Measurements from ENCODE around the gene C1orf105.
"Not testable (repeated sequence)": the region's sequence is repeated elsewhere in the genome, so short reads cannot be mapped to it uniquely, and the experiment has no call there.

C1orf105 gene

GRCh38 chr1:172420385-172420784 lies at the start of gene C1orf105:
TSS of gene C1orf105 (plus strand) at chr1:172420685. CDS start at chr1:172420886, 201 bp downstream.
- Mint-ChIP-seq H3K27me3 (no peaks in the 10 kb centered on the region), H3K9me3 (no peaks in the 10 kb centered on the region), H3K4me3 (no peak within 1 kb of the TSS), H3K4me1 (ENCODE audit: low read depth) (no peaks in the 10 kb centered on the region), H3K27ac (no peak within 1 kb of the TSS), H3K36me3 (ENCODE audit: low read depth) (no peaks in the 10 kb centered on the region)
- intact Hi-C loops (cut with micrococcal nuclease), result no loop called here

DNA sequence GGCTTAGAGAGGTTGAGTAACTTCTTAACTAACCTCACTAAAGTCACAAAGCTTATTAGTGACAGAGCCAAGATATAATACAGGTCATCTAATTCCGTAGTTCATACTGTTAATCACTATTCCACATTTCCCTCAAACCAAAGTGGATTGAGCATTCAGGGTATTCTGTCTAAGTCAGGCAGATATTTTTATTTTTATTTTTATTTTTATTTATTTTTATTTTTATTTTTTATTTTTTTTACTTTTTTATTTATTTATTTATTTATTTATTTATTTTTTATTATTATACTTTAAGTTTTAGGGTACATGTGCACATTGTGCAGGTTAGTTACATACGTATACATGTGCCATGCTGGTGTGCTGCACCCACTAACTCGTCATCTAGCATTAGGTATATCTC lies 48.8 kb upstream of the C1orf105 start:
- H3K4me3 Mint-ChIP-seq; H3K27me3 Mint-ChIP-seq; H3K27ac Mint-ChIP-seq; H3K4me1 Mint-ChIP-seq (ENCODE audit: low read depth); H3K36me3 Mint-ChIP-seq (ENCODE audit: low read depth); intact Hi-C loops (cut with micrococcal nuclease): not testable (repeated sequence)
- H3K9me3 Mint-ChIP-seq, result peaks cover 23% of the 10 kb centered on the region

- Mint-ChIP-seq H3K4me1 (ENCODE audit: low read depth) (no peaks in the 10 kb centered on the region), H3K36me3 (ENCODE audit: low read depth) (no peaks in the 10 kb centered on the region), H3K4me3 (no peak overlapping the region), H3K9me3 (peaks cover 2% of the 10 kb centered on the region), H3K27ac (no peak overlapping the region), H3K27me3 (no peaks in the 10 kb centered on the region)
- intact Hi-C loops (cut with micrococcal nuclease), result no loop called here
Measured at GRCh38 chr1:172373864-172374263, 46.6 kb upstream of the C1orf105 start.

- intact Hi-C loops (cut with micrococcal nuclease), result no loop called here
- Mint-ChIP-seq H3K4me3 (no peak overlapping the region), H3K36me3 (ENCODE audit: low read depth) (no peaks in the 10 kb centered on the region), H3K9me3 (no peaks in the 10 kb centered on the region), H3K27ac (no peak overlapping the region), H3K4me1 (ENCODE audit: low read depth) (no peaks in the 10 kb centered on the region), H3K27me3 (no peaks in the 10 kb centered on the region)
Measured at GRCh38 chr1:172375211-172375631, 45.3 kb upstream of the C1orf105 start.

GRCh38 chr1:172376431-172376830 lies 44.1 kb upstream of the C1orf105 start:
- Mint-ChIP-seq H3K27ac (no peak overlapping the region), H3K27me3 (no peaks in the 10 kb centered on the region), H3K36me3 (ENCODE audit: low read depth) (no peaks in the 10 kb centered on the region), H3K4me3 (no peak overlapping the region), H3K4me1 (ENCODE audit: low read depth) (peaks cover 6% of the 10 kb centered on the region), H3K9me3 (no peaks in the 10 kb centered on the region)
- intact Hi-C loops (cut with micrococcal nuclease), result no loop called here

GRCh38 chr1:172377565-172377964 lies 42.9 kb upstream of the C1orf105 start:
- Mint-ChIP-seq H3K27me3 (no peaks in the 10 kb centered on the region), H3K4me1 (ENCODE audit: low read depth) (peaks cover 6% of the 10 kb centered on the region), H3K27ac (no peak overlapping the region), H3K36me3 (ENCODE audit: low read depth) (no peaks in the 10 kb centered on the region), H3K9me3 (no peaks in the 10 kb centered on the region), H3K4me3 (no peak overlapping the region)
- intact Hi-C loops (cut with micrococcal nuclease), result no loop called here

- Mint-ChIP-seq H3K9me3 (no peaks in the 10 kb centered on the region), H3K27ac (no peak overlapping the region), H3K27me3 (no peaks in the 10 kb centered on the region), H3K4me1 (ENCODE audit: low read depth) (peaks cover 6% of the 10 kb centered on the region), H3K36me3 (ENCODE audit: low read depth) (no peaks in the 10 kb centered on the region), H3K4me3 (no peak overlapping the region)
- intact Hi-C loops (cut with micrococcal nuclease), result no loop called here
Measured at GRCh38 chr1:172378109-172378760, 42.2 kb upstream of the C1orf105 start.

GRCh38 chr1:172380441-172381244 lies 39.8 kb upstream of the C1orf105 start:
- Mint-ChIP-seq H3K27me3 (no peaks in the 10 kb centered on the region), H3K4me1 (ENCODE audit: low read depth) (peaks cover 6% of the 10 kb centered on the region), H3K27ac (no peak overlapping the region), H3K9me3 (no peaks in the 10 kb centered on the region), H3K4me3 (no peak overlapping the region), H3K36me3 (ENCODE audit: low read depth) (no peaks in the 10 kb centered on the region)
- intact Hi-C loops (cut with micrococcal nuclease), result no loop called here

- H3K36me3 Mint-ChIP-seq (ENCODE audit: low read depth), result no peaks in the 10 kb centered on the region
- no peak overlapping the region for H3K27ac Mint-ChIP-seq
- no peaks in the 10 kb centered on the region for H3K27me3 Mint-ChIP-seq
- H3K4me3 Mint-ChIP-seq, result no peak overlapping the region
- intact Hi-C loops (cut with micrococcal nuclease), result no loop called here
- H3K4me1 Mint-ChIP-seq (ENCODE audit: low read depth), result peaks cover 6% of the 10 kb centered on the region
- H3K9me3 Mint-ChIP-seq, result no peaks in the 10 kb centered on the region
Measured at GRCh38 chr1:172381946-172382345, 38.5 kb upstream of the C1orf105 start.

- no peak overlapping the region for H3K27ac Mint-ChIP-seq
- intact Hi-C loops (cut with micrococcal nuclease), result no loop called here
- H3K4me1 Mint-ChIP-seq (ENCODE audit: low read depth), result peaks cover 6% of the 10 kb centered on the region
- no peaks in the 10 kb centered on the region for H3K36me3 Mint-ChIP-seq (ENCODE audit: low read depth)
- no peaks in the 10 kb centered on the region for H3K27me3 Mint-ChIP-seq
- no peaks in the 10 kb centered on the region for H3K9me3 Mint-ChIP-seq
- H3K4me3 Mint-ChIP-seq, result no peak overlapping the region
Measured at GRCh38 chr1:172382406-172382805, 38.1 kb upstream of the C1orf105 start.

DNA sequence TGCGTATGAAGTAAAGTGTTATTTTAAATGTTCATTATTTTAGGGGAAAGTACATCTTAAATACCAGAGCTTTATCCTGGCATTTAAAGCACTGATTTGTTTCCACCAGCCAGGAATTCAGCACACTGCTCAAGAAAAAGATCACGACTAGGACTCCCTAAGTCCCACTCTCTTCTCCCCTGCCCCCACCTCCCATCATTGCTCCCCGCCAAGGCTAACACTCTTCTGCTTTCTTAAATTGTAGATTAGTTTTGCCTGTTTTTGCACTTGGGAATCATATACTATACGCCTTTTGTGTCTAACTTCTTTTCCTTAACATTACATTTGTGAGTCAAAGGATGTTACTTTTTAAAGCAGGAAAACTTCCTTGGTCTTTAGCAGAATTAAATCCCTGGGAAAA lies 37.5 kb upstream of the C1orf105 start:
- H3K27ac Mint-ChIP-seq, result no peak overlapping the region
- no peak overlapping the region for H3K4me3 Mint-ChIP-seq
- no peaks in the 10 kb centered on the region for H3K36me3 Mint-ChIP-seq (ENCODE audit: low read depth)
- intact Hi-C loops (cut with micrococcal nuclease), result no loop called here
- peaks cover 6% of the 10 kb centered on the region for H3K4me1 Mint-ChIP-seq (ENCODE audit: low read depth)
- no peaks in the 10 kb centered on the region for H3K27me3 Mint-ChIP-seq
- H3K9me3 Mint-ChIP-seq, result no peaks in the 10 kb centered on the region

GRCh38 chr1:172383536-172383935 lies 36.9 kb upstream of the C1orf105 start:
- Mint-ChIP-seq H3K27ac (no peak overlapping the region), H3K4me3 (no peak overlapping the region), H3K4me1 (ENCODE audit: low read depth) (peaks cover 6% of the 10 kb centered on the region), H3K27me3 (no peaks in the 10 kb centered on the region), H3K9me3 (no peaks in the 10 kb centered on the region), H3K36me3 (ENCODE audit: low read depth) (no peaks in the 10 kb centered on the region)
- intact Hi-C loops (cut with micrococcal nuclease), result no loop called here

DNA sequence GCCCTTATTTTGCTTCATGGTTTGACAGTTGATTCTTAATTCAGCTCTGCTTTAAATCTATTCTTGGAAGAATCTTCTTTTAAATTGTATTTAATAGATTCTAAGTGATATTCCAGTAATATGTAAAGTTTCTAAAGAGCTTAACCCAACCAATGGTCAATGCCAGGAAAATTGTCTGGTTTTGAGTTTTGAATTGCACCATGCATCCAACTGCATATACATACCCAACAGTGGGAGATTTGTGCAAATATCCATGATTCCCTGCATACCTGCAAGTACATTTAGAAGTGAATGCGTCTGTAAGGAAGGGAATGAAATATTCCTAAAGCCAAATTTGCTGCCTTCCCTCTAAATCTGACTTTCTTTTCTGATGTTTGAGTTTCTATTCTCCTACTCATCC lies 35.8 kb upstream of the C1orf105 start:
- no peaks in the 10 kb centered on the region for H3K27me3 Mint-ChIP-seq
- no peak overlapping the region for H3K4me3 Mint-ChIP-seq
- intact Hi-C loops (cut with micrococcal nuclease), result no loop called here
- H3K27ac Mint-ChIP-seq, result no peak overlapping the region
- H3K4me1 Mint-ChIP-seq (ENCODE audit: low read depth), result peaks cover 6% of the 10 kb centered on the region
- H3K36me3 Mint-ChIP-seq (ENCODE audit: low read depth), result no peaks in the 10 kb centered on the region
- H3K9me3 Mint-ChIP-seq, result no peaks in the 10 kb centered on the region

DNA sequence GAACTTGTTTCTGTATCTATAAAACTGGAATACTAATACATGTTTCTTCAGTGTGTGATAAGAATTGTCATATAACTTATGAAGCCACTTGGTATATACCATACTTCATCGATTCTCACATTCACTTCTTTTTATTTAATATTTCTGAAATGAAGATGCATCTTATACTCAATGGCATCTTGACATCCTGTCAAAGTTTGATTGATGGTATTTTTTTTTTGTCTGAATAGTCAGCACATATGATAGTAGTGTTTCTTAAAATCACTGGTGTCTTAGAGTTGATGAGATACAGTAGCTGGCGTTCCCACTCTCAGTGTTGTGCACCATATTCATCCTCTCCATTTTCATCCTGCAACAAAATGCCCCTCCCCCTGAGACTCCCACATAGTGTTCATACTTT lies 34.4 kb upstream of the C1orf105 start:
- no peak overlapping the region for H3K27ac Mint-ChIP-seq
- H3K27me3 Mint-ChIP-seq, result no peaks in the 10 kb centered on the region
- intact Hi-C loops (cut with micrococcal nuclease), result no loop called here
- peaks cover 10% of the 10 kb centered on the region for H3K4me1 Mint-ChIP-seq (ENCODE audit: low read depth)
- no peaks in the 10 kb centered on the region for H3K9me3 Mint-ChIP-seq
- no peak overlapping the region for H3K4me3 Mint-ChIP-seq
- H3K36me3 Mint-ChIP-seq (ENCODE audit: low read depth), result no peaks in the 10 kb centered on the region
